DMS153 treated with DMSO at 0.1 percent for 48 hours (cell line): ENCODE results near the gene CNOT3.
A peak's percentile ranks its signal among the peaks of the same experiment; 100 is the strongest.
"Not testable (repeated sequence)": the region's sequence is repeated elsewhere in the genome, so short reads cannot be mapped to it uniquely, and the experiment has no call there.

Experiments used
- DNase-seq: peaks from one replicate; lab custom pipeline; 2025; ENCODE audit not compliant: unreplicated experiment; lab: John Stamatoyannopoulos, UW

CNOT3 gene

GRCh38 chr19:54137699-54138488 is at the start of gene CNOT3:
CNOT3 (plus strand) TSS chr19:54137762; CDS start chr19:54142979, 5,217 bp downstream.
- no peak for DNase-seq

- DNase-seq, result no peak
These were observed 43.0 kb upstream of the CNOT3 start for GRCh38 chr19:54094426-54095000.

- DNase-seq, result no peak
These were observed 42.3 kb upstream of the CNOT3 start for GRCh38 chr19:54095136-54095858.

GRCh38 chr19:54095859-54096616 is 41.5 kb upstream of the CNOT3 start:
- DNase-seq, result not testable (repeated sequence)

- no peak for DNase-seq
These were observed 40.9 kb upstream of the CNOT3 start for GRCh38 chr19:54096617-54097106.

- no peak for DNase-seq
These were observed 38.2 kb upstream of the CNOT3 start for GRCh38 chr19:54099190-54099902.

- DNase-seq, result not testable (repeated sequence)
These were observed 37.7 kb upstream of the CNOT3 start for GRCh38 chr19:54099903-54100255.

GRCh38 chr19:54100561-54100960 is 37.0 kb upstream of the CNOT3 start, which contains the start of gene OSCAR:
OSCAR (minus strand) TSS chr19:54100803; CDS start chr19:54100792, 11 bp downstream.
- DNase-seq, result no peak

- peak; percentile 95 for DNase-seq
These were observed 35.0 kb upstream of the CNOT3 start, which contains the start of gene NDUFA3 for GRCh38 chr19:54102421-54103169. NDUFA3 (plus strand) TSS chr19:54102855; CDS start chr19:54102879, 24 bp downstream.

GRCh38 chr19:54104998-54105715 is 32.4 kb upstream of the CNOT3 start:
- DNase-seq, result no peak

- no peak for DNase-seq
These were observed 31.8 kb upstream of the CNOT3 start for GRCh38 chr19:54105796-54106195.

- DNase-seq, result no peak
These were observed 30.8 kb upstream of the CNOT3 start for GRCh38 chr19:54106716-54107115.

- no peak for DNase-seq
These were observed 29.6 kb upstream of the CNOT3 start for GRCh38 chr19:54107876-54108490.

GRCh38 chr19:54108496-54108895 is 29.1 kb upstream of the CNOT3 start:
- DNase-seq, result no peak

GRCh38 chr19:54109651-54110050 is 27.9 kb upstream of the CNOT3 start:
- no peak for DNase-seq

- no peak for DNase-seq
These were observed 23.0 kb upstream of the CNOT3 start for GRCh38 chr19:54114340-54115108.
